Measurements from ENCODE around the gene SGSM1.
"Not testable (repeated sequence)": the region's sequence is repeated elsewhere in the genome, so short reads cannot be mapped to it uniquely, and the experiment has no call there.

The SGSM1 gene

GRCh38 chr22:24834845-24835570, 29.0 kb downstream of the SGSM1 start:
- DNase-seq (ENCODE audit: low spot score) (no peak), FAIRE-seq (peak; percentile 98)

- DNase-seq (ENCODE audit: low spot score) (no peak), FAIRE-seq (peak; percentile 95)
Observed at GRCh38 chr22:24836282-24836681, 30.3 kb downstream of the SGSM1 start.

- not testable (repeated sequence) for DNase-seq (ENCODE audit: low spot score); FAIRE-seq
Observed at GRCh38 chr22:24837517-24837916, 31.5 kb downstream of the SGSM1 start.

GRCh38 chr22:24841261-24841660, 35.2 kb downstream of the SGSM1 start:
- DNase-seq (ENCODE audit: low spot score) (no peak), FAIRE-seq (peak; percentile 93)

GRCh38 chr22:24843048-24843447, 37.0 kb downstream of the SGSM1 start:
- FAIRE-seq (peak; percentile 90), DNase-seq (ENCODE audit: low spot score) (no peak)

GRCh38 chr22:24845041-24845898, 39.3 kb downstream of the SGSM1 start:
- FAIRE-seq (peak; percentile 96), DNase-seq (ENCODE audit: low spot score) (peak; percentile 93)

GRCh38 chr22:24847490-24847889, 41.5 kb downstream of the SGSM1 start:
- no peak for DNase-seq (ENCODE audit: low spot score)
- peak; percentile 75 for FAIRE-seq

GRCh38 chr22:24848559-24849168, 42.7 kb downstream of the SGSM1 start:
- DNase-seq (ENCODE audit: low spot score), result no peak
- peak; percentile 99 for FAIRE-seq

GRCh38 chr22:24855794-24856193, 49.8 kb downstream of the SGSM1 start:
- FAIRE-seq, result peak; percentile 98
- DNase-seq (ENCODE audit: low spot score), result no peak

GRCh38 chr22:24857576-24857975, 51.6 kb downstream of the SGSM1 start:
- DNase-seq (ENCODE audit: low spot score) (no peak), FAIRE-seq (peak; percentile 90)

GRCh38 chr22:24859587-24859986, 53.6 kb downstream of the SGSM1 start:
- FAIRE-seq (peak; percentile 81), DNase-seq (ENCODE audit: low spot score) (no peak)

- FAIRE-seq (no peak), DNase-seq (ENCODE audit: low spot score) (no peak)
Observed at GRCh38 chr22:24865508-24865907, 59.5 kb downstream of the SGSM1 start.

GRCh38 chr22:24867323-24868022, 61.5 kb downstream of the SGSM1 start:
- FAIRE-seq, result peak; percentile 92
- no peak for DNase-seq (ENCODE audit: low spot score)

GRCh38 chr22:24868979-24869378, 63.0 kb downstream of the SGSM1 start:
- no peak for FAIRE-seq

GRCh38 chr22:24871611-24872205, 65.7 kb downstream of the SGSM1 start:
- no peak for DNase-seq (ENCODE audit: low spot score)
- FAIRE-seq, result no peak

More at GRCh38 chr22:24868979-24869378, 63.0 kb downstream of the SGSM1 start:
- no peak for DNase-seq (ENCODE audit: low spot score)

- DNase-seq (ENCODE audit: low spot score) (no peak), FAIRE-seq (peak; percentile 17)
Observed at GRCh38 chr22:24873226-24873625, 67.2 kb downstream of the SGSM1 start.

GRCh38 chr22:24875862-24876506, 70.0 kb downstream of the SGSM1 start:
- FAIRE-seq (peak; percentile 74), DNase-seq (ENCODE audit: low spot score) (peak; percentile 83)

GRCh38 chr22:24876700-24877099, 70.7 kb downstream of the SGSM1 start:
- FAIRE-seq (no peak), DNase-seq (ENCODE audit: low spot score) (no peak)

- FAIRE-seq (peak; percentile 86), DNase-seq (ENCODE audit: low spot score) (no peak)
Observed at GRCh38 chr22:24878969-24879368, 73.0 kb downstream of the SGSM1 start.

- FAIRE-seq (no peak), DNase-seq (ENCODE audit: low spot score) (no peak)
Observed at GRCh38 chr22:24883432-24883831, 77.4 kb downstream of the SGSM1 start.

Measured in urothelium cell line (cell line).